Tibial nerve (tissue), 4 donors: ENCODE data around the gene JAG2.

Experiments
- EP300 ChIP-seq, 2 donors: sonication (generic); formaldehyde crosslinking; IDR thresholded peaks; one replicate each; pipeline ENCODE4 v1.6.1; 2017; ENCODE audit warnings: antibody characterized with exemption in 2 of 2, mild to moderate bottlenecking in 1 of 2
- POLR2A ChIP-seq, 2 donors: fragments of 450-650 bp; IDR thresholded peaks; one replicate each; pipeline ENCODE4 v1.6.1; 2017; ENCODE audit warnings: antibody characterized with exemption in 2 of 2, mild to moderate bottlenecking in 2 of 2, moderate library complexity in 2 of 2
- TF ChIP-seq, protein P1 (sequence below), 5 experiments: fragments of 200-600 bp in 3 of 5; fragments of 450-650 bp in 2 of 5; sonication (generic) in 3 of 5; IDR thresholded peaks; one replicate each; pipeline ENCODE4 v1.5.1; 2016 to 2019; ENCODE audit warnings: antibody characterized with exemption in 5 of 5, mild to moderate bottlenecking in 3 of 5, moderate library complexity in 2 of 5

DNA sequence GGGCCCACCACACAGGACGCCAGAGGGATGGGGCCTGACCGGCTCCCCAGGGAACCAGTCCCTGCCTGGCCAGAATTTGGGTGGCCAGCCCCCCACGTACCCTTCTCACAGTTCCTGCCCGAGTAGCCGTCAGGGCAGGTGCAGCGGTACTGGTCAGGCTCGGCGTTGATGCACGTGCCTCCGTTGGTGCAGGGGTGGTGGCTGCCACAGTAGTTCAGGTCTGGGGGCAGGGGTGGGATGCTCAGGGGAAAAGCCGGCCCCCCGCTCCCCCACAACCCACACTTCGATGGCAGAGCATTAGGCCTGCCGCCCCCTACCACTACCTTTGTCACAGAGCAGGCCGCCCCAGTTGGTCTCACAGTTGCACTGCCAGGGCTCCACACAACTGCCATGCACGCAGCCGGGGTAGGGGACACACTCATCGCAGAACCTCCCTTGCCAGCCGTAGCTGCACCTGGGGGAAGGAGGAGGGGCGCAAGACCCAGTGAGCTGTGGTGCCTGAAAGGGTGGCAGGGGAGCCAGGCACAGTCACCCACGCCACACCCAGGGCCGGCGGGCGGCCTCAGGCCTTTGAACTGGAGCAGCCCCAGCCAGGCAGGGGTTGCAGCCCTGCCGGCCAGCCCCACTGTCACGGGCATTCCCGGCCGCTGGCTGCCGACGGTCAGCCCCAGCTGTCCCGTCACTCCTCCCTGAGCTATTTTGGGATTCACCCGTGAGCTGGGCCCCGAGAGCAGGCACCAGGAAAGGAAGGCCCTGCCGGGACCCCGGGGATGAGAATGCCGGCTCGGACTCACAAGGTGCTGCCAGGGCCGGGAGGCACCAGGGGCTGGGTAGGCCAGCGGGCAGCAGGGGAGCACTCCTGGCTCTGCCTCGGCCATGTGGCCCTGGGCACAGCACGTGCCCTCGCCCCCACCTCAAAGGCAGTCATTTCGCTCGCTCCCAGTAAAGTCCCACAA is 16.5 kb downstream of the JAG2 start:
- TF ChIP-seq POLR2A (IDR thresholded peaks at IDR 0.05) (no peak), EP300 (IDR thresholded peaks at IDR 0.05) (no peak)
- TF ChIP-seq, protein P1, sequence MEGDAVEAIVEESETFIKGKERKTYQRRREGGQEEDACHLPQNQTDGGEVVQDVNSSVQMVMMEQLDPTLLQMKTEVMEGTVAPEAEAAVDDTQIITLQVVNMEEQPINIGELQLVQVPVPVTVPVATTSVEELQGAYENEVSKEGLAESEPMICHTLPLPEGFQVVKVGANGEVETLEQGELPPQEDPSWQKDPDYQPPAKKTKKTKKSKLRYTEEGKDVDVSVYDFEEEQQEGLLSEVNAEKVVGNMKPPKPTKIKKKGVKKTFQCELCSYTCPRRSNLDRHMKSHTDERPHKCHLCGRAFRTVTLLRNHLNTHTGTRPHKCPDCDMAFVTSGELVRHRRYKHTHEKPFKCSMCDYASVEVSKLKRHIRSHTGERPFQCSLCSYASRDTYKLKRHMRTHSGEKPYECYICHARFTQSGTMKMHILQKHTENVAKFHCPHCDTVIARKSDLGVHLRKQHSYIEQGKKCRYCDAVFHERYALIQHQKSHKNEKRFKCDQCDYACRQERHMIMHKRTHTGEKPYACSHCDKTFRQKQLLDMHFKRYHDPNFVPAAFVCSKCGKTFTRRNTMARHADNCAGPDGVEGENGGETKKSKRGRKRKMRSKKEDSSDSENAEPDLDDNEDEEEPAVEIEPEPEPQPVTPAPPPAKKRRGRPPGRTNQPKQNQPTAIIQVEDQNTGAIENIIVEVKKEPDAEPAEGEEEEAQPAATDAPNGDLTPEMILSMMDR (IDR thresholded peaks at IDR 0.05), result no peak
